Measurements from ENCODE around the gene CSTF1. TPM values are rescaled to one million over a fixed set of nuclear protein-coding genes. Genes with fewer than 3 reads are reported as not detected.
"Not testable (repeated sequence)": the region's sequence is repeated elsewhere in the genome, so short reads cannot be mapped to it uniquely, and the experiment has no call there.

CSTF1 gene
- total RNA-seq, 1 donor, result 43.1 TPM

DNA sequence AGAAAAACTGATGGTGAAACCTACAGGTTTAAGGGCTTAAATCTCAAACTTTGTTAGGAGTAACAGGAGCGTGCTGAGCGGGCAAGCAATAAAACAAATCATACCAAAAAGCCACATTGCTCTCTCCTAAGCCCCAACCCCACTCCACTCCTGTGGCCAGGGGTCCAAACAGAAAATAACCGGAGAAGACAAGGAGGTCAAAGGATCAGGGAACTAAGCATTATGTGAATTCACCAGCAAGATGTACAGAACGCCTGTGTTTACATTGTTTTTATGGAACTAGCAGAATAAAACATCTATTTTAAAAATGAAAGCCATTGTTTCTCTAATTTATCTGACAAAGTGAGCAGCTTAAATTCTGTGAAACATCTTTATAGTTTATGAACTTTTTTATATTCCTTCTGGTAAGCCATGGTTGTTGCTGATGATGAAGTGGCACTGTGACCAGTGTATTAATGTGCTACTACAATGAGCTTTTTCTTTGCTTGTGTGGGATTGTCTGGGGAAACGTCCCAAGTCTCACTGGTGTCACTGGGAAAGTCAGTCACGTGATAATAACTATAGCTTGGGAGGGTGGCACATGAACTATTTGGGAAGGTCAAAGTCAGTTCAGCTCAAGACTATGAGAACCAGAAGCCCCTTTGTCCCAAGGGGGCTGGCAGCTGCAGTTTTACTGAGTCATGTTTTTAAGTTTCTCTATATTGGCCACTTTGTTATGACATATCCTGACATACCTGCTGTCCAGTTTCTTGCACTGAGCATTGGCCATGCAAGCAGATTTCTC, 23.9 kb upstream of the CSTF1 start:
- no peak for DNase-seq (ENCODE audit: low read depth in 2 of 3, low spot score in 2 of 3)

DNA sequence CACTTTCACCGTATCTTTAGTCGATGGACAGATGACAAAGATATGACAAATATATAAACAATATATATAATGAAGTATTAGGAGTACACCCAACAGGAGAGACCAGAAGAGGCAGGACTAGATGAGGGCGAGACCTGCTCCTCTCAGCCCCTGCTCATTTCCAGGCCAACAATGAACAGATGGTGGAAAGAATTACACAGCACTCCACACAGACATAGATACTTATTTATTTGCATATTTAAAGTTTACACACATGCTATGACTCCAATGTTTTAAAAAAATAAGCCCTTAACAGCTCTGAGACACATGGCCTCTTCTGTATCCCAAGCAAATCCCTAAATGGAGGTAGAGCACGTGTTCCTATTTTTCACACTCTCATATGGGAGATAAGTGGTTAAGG, 23.3 kb upstream of the CSTF1 start:
- no peak for DNase-seq (ENCODE audit: low read depth in 2 of 3, low spot score in 2 of 3)

DNA sequence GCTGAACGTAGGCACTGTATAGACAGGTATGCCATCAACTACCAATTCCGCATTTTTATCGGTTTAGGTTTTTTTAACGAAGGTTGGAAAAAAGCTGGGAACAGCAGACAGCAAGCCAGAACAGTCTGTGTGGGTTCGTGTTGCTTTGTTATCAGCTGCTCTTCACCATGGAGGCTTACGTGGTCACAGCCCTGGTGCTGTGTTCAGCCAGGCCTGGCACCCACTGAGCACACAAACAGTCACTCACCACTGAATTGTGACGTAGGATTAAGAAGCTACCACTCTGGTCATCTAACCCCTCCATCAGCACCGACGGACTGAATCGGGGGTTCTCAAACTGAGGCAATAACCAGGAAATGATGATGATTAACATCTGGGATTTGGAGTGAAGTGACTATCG, 20.5 kb upstream of the CSTF1 start:
- no peak for DNase-seq (ENCODE audit: low read depth in 2 of 3, low spot score in 2 of 3)

DNA sequence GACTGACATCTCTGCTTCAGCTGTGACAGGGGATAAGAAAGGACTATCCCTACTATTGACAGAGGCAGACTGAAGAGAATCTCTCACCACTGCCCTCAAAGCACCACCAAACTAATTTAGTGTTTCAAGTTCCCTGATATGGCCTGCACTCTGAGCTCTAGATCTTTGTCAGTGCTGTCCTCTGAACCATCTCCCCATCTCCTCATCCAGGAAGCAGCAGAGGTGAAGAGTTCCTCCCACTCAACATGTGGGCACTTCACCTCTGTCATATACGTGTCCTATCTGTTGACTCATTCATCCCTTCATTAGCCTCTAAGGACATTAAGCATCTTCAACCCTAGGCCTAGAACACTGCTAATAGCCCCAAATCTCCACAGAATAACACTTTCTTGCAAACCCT, 19.6 kb upstream of the CSTF1 start:
- no peak for DNase-seq (ENCODE audit: low read depth in 2 of 3, low spot score in 2 of 3)

DNA sequence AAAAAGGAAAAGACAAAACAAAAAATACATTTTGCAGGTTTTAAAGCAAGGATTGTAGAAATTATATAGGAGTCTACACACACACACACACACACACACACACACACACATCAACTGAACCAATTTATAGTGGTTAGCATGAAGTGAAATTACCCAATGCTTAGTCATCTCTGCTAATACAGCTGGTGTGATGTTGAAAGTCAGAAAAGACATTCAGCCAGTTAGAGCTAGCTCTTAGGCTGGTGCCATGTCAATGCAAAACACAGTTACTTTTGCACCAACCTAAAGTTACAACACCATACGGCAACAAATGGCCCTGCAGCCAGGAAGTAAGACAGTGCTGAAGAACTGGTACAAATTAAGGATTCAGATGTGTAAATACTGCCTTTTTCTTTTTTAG, 18.5 kb upstream of the CSTF1 start:
- peak in 2 of 3 donors; percentile 66 to 90 for DNase-seq (ENCODE audit: low read depth in 2 of 3, low spot score in 2 of 3)

DNA sequence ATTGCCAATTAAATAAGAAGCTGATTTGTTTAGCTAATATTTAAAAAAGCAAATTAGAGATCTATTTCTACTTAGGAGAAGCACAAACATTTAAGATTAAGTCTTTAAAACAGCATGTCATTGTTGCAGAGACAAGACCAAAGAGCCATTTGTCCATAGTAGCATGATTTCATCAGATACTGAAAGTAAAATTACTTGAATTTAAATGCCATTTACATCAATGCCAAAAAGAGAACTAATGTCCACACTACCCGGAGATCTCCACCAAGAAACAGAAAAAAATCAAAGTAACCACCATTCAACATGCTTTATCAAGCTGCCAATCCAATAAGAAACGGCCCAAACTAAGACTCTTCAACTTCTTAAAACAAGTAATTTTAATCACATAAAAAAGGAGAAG, 16.1 kb upstream of the CSTF1 start:
- DNase-seq (ENCODE audit: low read depth in 2 of 3, low spot score in 2 of 3), result peak in 1 of 3 donors; percentile 43

DNA sequence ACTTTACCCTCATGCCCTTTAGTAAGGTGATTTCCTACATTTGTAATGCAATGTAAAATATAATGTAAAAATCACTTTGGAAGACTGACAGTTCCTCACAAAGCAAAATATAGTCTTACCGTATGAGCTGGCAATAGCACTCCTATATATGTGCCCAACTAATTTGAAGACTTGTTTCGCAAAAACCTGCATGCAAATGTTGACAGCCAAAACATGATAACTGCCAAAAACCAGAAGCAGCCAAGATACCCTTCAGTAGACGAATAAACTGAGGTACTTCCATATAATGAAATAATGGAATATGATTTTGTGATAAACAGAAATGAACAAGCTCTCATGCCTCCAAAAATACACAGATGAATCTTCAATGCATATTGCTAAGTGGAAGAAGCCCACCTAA, 14.1 kb upstream of the CSTF1 start:
- no peak for DNase-seq (ENCODE audit: low read depth in 2 of 3, low spot score in 2 of 3)

DNA sequence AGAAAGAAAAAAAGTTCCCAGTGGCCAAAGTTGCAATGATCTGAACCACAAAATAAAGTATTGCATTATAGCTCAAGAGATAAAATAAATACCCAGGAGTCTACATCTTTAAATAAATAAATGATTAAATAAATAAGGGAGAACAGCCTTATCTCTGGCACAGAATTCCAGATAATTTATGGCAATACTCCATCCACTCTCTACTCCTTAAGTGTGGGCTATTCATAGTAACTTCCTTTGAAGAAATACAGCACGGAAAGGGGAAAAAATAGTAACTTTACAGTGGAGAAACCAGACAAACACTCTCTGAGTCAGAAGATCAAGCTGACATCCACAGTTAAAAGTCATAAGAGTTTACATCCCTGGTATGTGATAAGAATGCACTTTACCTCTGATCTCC, 12.1 kb upstream of the CSTF1 start:
- no peak for DNase-seq (ENCODE audit: low read depth in 2 of 3, low spot score in 2 of 3)

DNA sequence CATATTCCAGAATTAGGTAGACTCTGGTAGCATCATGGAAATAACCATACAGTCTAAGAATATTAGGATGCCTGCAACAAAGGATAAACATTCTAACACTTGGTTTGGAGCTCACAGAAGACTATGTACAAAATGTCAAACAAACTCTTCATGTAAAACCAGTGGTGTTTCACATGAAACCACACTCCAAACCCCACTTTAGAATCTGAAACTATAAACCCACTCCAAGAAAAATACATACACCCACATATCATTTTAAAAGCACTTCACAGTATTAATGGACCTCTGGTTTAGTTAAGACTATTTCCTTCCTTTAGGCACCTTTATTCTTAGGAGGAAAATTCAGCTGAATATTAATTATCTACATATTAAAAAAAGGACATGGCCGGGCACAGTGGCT, 10.9 kb upstream of the CSTF1 start:
- DNase-seq (ENCODE audit: low read depth in 2 of 3, low spot score in 2 of 3), result no peak

DNA sequence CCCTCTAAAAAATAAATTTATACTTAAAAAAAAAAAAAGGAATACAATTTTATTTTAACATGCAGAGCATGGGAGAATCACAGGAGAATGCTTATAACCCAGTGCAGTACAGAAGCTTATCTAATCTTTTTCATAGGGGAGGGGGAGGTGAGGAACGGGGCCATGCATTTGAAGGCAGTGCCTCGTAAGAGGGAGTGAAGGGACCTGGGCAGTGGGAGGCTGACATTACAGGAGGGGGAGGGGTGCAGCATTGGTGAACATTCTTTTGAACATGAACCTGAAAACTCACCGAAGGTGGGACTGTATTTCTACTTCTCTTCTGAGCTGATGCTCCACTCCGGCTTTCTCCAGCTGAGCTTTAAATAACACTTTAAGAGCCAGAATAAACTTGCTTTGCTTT, 9.7 kb upstream of the CSTF1 start:
- DNase-seq (ENCODE audit: low read depth in 2 of 3, low spot score in 2 of 3), result no peak

DNA sequence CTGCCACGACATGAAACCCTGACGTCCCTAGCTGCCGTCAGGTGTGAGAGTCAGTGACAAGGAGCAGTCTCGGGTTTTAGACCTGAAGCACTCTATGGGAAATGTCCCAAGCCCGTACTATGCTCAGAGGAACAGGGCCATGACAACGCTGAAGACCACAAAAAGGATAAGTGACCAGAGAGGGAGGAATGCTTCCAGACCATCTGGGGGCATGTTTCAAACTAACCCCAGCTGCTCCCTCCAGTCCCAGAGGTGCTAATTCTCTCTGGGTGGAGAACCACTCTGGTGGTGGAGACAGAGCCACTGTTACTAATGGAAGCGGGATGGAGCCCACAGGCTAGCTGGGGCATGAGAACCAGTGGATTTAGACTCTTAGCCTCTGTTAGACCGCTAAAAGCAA, 9.1 kb upstream of the CSTF1 start:
- no peak for DNase-seq (ENCODE audit: low read depth in 2 of 3, low spot score in 2 of 3)

DNA sequence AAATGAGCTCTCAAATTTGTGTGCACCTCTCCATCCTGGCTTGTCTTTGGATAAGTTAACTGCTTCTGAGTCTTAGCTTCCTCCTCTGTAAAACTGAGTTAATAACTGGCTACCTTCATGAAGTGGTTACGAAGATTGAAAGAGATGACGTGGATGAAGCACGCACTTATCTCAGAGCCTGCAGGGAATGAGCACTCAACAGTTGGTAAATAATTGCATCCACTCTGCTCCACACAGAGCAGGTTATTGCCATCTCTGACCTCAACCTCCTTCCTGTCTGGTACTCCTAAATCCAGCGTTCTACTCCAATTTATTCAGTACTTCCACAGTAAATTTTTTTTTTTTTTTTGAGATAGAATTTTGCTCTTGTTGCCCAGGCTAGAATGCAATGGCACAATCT, 7.3 kb upstream of the CSTF1 start:
- no peak for DNase-seq (ENCODE audit: low read depth in 2 of 3, low spot score in 2 of 3)

DNA sequence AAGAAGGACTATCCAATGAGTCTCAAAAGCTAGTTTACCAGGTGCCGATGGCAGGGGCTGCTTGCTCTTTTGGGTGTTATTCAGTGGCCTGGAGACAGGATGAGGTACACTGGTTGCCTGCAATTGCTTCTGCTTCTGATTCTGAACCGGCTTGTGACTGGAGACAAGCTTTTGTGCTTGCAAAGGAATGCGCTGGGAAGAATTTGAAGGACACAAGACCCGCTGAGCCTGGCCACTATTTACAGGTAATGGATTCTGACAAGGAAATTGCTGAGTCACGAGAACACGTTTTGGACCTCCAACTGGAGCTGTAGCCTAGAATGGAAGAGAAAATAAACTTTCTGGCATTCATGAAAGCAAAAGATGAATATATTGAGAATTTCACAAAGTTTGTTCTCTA, 6.2 kb upstream of the CSTF1 start:
- no peak for DNase-seq (ENCODE audit: low read depth in 2 of 3, low spot score in 2 of 3)

DNA sequence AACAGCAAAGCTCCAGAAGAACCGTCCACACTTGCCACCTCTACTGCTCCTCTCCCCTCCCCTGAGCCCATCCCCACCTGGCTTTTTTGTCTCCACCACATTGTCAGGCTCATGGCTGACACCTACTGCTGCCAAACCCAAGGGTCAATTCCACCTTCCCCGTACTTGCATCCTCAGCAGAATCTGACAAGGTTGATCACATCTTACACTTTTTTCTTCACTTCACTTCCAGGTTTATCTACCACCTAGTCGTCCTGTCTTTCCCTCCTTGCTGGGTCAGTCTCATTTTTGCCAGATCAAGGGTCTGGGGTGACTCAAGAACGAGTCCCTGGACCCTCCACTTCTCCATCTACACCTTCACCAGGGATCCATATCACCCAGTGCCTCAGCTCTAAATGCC, 3.6 kb upstream of the CSTF1 start:
- no peak for DNase-seq (ENCODE audit: low read depth in 2 of 3, low spot score in 2 of 3)

DNA sequence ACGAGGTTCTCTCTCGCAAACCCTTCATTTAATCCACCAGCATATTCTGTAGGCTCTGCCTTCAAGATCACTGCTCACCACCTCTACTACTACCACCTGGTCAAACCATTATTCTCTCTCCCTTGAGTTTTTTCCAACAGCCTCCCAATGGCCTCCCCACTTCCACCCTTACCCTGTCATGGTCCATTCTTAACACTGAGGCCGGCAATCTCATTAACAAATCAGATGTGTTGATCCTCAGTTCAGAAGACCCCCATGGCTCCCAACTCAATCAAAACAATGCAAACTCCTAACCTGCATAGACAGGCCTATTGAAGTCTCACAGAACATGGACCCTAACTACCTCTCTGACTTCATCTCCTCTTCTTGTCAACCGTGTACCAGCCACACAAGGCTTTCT, 2.6 kb upstream of the CSTF1 start:
- no peak for DNase-seq (ENCODE audit: low read depth in 2 of 3, low spot score in 2 of 3)

DNA sequence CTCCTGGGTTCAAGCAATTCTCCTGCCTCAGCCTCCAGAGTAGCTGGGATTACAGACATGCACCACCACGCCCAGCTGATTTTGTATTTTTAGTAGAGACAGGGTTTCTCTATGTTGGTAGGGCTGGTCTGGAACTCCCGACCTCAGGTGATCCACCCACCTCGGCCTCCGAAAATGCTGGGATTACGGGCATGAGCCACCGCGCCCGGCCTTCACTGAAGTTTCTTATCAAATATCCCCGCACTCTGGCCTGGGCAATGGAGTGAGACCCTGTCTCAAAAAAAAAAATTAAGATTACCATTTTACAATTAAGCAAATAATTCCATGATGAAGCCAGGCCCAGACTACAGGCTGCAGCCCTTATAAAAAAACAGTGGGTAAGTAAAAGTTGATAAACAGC, 2.0 kb upstream of the CSTF1 start:
- not testable (repeated sequence) for DNase-seq (ENCODE audit: low read depth in 2 of 3, low spot score in 2 of 3)

DNA sequence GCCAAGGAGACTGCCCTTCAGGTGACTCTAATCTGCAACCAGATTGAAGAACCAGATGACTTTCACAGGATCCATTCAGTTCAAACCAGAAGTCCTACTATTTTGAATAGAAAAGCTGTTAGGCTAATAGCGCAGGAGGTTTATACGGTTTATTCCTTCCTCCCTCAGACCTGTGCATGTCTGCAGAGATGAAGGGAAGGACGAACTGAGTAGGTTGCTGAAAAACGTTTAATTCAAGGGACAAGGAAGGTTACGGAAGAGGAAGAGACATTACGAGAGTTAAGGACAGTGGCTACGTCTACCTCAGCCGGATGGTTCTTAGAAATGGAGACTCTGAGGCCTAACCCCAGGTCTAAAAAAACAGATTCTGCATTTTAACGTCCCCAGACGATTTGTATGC, 1.4 kb upstream of the CSTF1 start:
- no peak for DNase-seq (ENCODE audit: low read depth in 2 of 3, low spot score in 2 of 3)

DNA sequence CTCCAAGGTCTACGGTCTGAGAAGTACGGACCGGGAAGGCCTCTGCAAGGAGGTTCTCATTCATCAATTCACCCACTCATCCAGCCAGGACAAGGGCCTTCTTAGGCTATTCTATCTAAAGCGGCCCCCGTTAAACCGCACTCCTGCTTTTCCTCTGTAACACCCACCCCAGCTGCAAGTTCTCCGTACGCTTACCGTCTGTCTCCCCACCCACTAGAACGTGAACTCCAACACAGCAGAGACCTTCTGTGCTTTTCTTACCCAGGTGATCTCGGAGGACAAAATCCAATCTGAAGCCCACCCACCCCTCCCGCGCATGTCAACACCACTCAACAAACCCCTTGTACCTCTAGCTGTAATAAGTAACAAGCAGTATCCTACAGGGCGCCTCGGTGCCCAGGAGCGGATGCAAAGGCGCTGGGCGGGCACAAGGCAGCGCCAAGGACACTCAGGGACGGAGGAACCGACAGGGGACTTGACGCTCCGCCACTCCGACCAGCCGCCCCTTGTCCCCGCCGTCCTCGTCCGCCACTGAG, 781 bp upstream of the CSTF1 start:
- no peak for DNase-seq (ENCODE audit: low read depth in 2 of 3, low spot score in 2 of 3)

DNA sequence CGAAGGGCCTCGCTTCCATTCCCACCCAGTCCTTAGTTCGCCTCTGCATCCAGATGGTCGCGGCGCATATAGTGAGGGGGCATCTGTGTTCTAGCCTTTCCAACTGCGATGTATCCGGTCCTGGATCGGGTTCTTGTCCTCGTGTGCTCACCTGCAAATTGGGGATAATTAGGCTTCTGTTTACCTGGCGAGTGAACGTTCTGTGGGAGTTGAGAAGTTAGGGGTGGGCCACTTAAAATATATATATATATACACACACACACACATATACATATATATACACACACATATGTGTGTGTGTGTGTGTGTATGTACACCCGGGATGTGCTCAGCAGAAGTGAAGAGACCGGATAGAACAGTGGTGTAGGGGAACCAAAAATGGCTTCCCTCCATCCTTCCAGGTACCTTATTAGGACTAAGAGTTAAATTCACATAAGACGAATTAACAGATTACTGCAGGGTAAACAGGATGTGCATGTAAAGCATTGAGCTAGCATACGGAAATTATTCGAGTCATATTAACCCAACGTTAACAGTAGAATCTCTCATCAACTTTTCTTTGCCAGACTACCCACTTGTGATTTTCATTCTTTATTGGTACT, 537 bp downstream of the CSTF1 start:
- DNase-seq (ENCODE audit: low read depth in 2 of 3, low spot score in 2 of 3), result no peak

DNA sequence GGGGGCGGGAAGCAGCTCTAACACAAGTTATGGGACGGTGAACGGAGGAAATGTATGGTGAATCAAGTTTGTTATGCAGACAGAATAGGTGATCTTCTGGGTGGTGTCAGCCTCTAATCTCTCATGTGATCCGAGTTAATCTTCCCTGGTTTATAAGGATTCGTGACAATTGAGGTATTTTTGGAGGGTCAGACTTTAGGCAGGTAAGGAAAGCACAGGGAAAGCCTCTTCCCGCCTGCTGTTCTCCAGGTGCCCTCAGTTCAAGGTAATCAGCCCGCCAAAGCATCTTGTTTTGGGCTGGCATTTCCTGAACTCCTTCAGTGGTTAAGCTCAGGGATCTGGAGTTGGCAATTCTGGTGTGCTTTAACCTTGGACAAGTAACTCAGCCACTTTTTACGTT, 1.2 kb downstream of the CSTF1 start:
- DNase-seq (ENCODE audit: low read depth in 2 of 3, low spot score in 2 of 3), result no peak

DNA sequence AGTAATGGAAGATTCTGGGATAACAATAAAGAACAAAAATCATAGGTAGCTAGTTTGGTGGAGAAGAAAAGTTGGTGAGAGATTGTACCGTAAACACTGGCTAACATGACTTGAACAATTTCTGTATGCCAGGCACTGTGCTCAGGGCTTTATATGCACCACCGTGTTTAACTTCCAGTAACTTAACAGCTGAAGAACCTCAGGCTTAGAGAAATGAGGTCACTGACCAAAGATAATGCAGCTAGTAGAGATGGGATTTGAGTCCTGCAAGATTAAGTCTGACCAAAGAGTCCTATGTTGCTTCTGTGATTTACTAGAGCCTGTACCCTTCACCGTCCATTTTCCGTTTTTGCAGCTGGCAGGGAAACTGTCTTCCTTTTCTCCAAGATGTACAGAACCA, 2.7 kb downstream of the CSTF1 start:
- DNase-seq (ENCODE audit: low read depth in 2 of 3, low spot score in 2 of 3), result no peak

DNA sequence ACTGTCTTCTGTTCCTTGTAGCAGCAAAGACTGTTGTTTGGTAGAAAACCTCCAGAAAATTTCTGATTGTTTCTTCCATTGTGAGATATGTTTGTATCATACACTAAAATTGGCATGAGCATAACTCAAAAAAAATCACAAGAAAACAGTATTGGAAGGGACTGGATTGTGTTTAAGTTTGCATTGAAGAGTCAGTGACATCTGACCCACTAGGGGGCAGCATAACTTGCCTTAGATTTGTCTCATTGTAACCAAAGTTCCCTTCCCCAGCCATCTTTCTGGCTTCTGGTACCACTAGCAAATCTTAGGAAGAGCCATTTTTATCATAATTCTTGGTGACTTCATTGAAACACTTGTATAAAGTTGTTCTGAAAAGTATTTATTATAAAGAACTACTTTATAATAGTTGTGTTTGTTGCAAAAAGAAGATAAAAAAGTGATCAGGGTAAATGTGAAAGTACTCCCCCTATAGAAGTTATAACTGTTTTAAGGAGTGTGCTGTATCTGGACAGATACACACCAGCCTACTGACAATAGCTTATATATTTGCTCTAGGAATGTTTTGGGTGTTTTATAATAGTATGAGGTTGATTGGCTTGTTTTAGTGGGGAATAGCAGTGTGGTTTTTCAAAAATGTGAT, 7.7 kb downstream of the CSTF1 start:
- DNase-seq (ENCODE audit: low read depth in 2 of 3, low spot score in 2 of 3), result peak; percentile 50 to 86 (median 71)
